ENCODE data around the gene MISP. TPM values are rescaled to one million over a fixed set of nuclear protein-coding genes. Genes with fewer than 3 reads are reported as not detected.

The MISP gene
- total and polyA plus RNA-seq, 2 of the 13 experiments (the other 11 are each of a cell fraction or from before 2014, with no cell fraction given) = 0.67 to 1.3 TPM

GRCh38 chr19:739998-740715, 10.8 kb upstream of the MISP start (continued):
- TF ChIP-seq ZNF598 (CRISPR knock-in tag; IDR thresholded peaks at IDR 0.05; ENCODE audit: borderline replicate concordance) (no peak), HNRNPL (IDR thresholded peaks at IDR 0.05; ENCODE audit: low read depth, low read length) (peak; percentile 90), ADNP (CRISPR knock-in tag; IDR thresholded peaks at IDR 0.05) (peak; percentile 83), KMT2B (CRISPR knock-in tag; IDR thresholded peaks at IDR 0.05) (peak; percentile 27; the same call in 1 of the 2 replicates), HOMEZ (CRISPR knock-in tag; IDR thresholded peaks at IDR 0.05; ENCODE audit: low read depth) (no peak), HNF1B (CRISPR knock-in tag; IDR thresholded peaks at IDR 0.05) (peak; percentile 37; the same call in 1 of the 2 replicates), SYNCRIP (IDR thresholded peaks at IDR 0.05; ENCODE audit: insufficient read depth, low read depth, low read length) (no peak), ZNF740 (CRISPR knock-in tag; IDR thresholded peaks at IDR 0.05) (peak; percentile 83; the same call in 1 of the 2 replicates), ZNF609 (CRISPR knock-in tag; IDR thresholded peaks at IDR 0.05; ENCODE audit: borderline replicate concordance) (peak; percentile 60), NRL (CRISPR knock-in tag; IDR thresholded peaks at IDR 0.05; ENCODE audit: borderline replicate concordance) (no peak; the same call in 1 of the 2 replicates), ZNF782 (CRISPR knock-in tag; IDR thresholded peaks at IDR 0.05; ENCODE audit: borderline replicate concordance) (0 out of 2 replicates have a peak, but pooled peaks have one; percentile 86), ATF7 (IDR thresholded peaks at IDR 0.05) (no peak), ATF7 (CRISPR knock-in tag; IDR thresholded peaks at IDR 0.05) (0 out of 2 replicates have a peak, but pooled peaks have one; percentile 36), ZNF572 (CRISPR knock-in tag; IDR thresholded peaks at IDR 0.05) (no peak), KLF12 (CRISPR knock-in tag; IDR thresholded peaks at IDR 0.05; ENCODE audit: borderline replicate concordance) (no peak)

All from HepG2 (cell line).